Measurements from ENCODE around the gene ZDHHC11B.

ZDHHC11B gene

DNA sequence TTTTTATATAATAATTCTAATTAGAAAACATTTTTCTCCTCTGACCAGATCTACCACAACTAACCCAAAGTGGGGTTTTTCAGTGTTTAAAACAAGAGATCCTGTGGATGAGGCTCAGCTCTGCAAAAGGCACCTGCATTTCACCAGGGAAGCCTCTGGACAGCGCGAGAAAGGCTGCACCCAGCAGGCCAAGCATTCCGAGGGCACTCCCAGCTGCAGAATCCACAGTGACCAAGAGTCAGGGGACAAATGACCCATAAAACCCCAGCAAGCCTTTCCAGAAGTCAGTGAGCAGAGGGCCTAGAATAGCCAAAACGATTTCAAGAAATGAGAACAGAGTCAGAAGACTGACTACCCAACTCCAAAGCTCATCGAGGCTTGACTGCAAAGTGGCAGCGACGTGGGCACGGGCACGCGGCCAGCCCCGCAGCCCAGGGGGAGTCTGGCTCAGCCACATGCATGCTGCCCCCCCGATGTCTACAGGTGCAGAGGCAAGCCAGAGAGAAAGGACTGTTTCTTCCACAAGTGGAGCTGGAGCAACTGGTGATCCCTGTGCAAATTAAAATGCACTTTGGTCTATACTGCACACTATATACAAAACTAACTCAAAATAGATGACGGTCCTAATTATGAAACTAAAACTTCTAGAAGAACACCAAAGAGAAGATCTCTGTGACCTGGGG, 117.6 kb downstream of the ZDHHC11B start:
- Histone ChIP-seq H3K36me3 (ENCODE audit: insufficient read depth, low read length) (peaks cover 56% of the 10 kb centered on the region), H3K4me1 (ENCODE audit: insufficient read depth, low read length) (peaks cover 3% of the 10 kb centered on the region), H3K9me3 (ENCODE audit: low read length) (peaks cover 13% of the 10 kb centered on the region), H3K4me3 (ENCODE audit: low read length) (no peak overlapping the region), H2AFZ (ENCODE audit: low read depth, low read length) (no peak overlapping the region), H3K27me3 (ENCODE audit: insufficient read depth, low read length) (no peaks in the 10 kb centered on the region)

DNA sequence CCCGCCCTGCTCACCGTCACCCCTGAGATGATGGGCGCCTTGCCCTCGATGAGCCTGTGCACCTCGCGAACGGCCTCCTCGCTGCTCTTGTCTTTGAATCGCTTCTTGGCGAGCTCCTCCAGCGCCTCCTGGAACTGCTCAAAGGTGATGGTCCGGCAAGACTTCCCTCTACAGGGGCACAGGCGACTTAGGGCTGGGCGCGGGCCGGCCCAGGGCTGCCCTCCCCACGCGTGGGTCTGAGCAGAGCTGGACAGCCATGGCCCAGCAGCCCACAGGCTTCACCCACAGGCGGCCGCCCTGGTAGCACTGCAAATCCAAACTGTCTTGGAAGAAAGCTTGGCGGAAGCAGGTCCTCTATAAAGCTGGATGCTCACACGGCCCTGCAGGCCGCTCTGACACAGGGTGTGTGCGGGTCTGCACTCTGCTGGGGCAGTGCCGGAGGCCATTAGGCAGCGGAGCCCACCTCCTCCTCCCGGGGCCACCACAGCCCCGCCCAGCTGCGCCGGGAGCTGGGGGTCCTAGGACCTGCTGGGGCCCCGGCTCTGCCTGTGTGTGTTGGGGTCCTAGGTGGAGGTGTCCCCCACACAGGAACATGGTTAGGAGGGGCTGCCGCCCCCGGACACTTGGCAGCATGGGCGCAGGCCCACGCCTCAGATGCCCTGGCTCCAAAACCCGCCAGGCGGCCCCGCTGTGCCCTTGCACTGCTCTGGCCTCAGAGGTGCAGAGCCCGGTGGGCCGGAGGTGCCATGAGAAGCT, 118.4 kb downstream of the ZDHHC11B start:
- Histone ChIP-seq H3K4me1 (ENCODE audit: insufficient read depth, low read length) (no peaks in the 10 kb centered on the region), H3K9me3 (ENCODE audit: low read length) (peaks cover 19% of the 10 kb centered on the region), H3K27me3 (ENCODE audit: insufficient read depth, low read length) (no peaks in the 10 kb centered on the region), H2AFZ (ENCODE audit: low read depth, low read length) (no peak overlapping the region), H3K36me3 (ENCODE audit: insufficient read depth, low read length) (peaks cover 64% of the 10 kb centered on the region), H3K4me3 (ENCODE audit: low read length) (no peak overlapping the region)

DNA sequence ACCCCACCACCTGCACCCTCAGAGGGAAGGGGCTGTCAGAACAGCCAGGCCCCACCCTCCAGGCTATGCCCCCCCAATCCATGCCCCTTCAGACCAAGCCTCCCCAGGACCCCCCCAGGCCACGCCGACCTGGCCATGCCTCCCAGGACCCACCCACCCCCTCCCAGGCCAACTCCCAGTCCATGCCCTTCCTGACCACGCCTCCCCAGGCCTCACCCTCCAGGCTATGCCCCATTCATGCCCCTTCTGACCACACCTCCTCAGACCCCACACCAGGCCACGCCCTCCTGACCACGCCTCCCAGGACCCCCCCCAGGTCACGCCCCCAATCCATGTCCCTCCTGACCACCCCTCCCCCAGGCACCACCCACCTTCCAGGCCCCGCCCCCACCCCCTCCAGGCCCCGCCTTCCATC, 119.0 kb downstream of the ZDHHC11B start:
- Histone ChIP-seq H3K4me1 (ENCODE audit: insufficient read depth, low read length) (no peaks in the 10 kb centered on the region), H2AFZ (ENCODE audit: low read depth, low read length) (no peak overlapping the region), H3K36me3 (ENCODE audit: insufficient read depth, low read length) (peaks cover 68% of the 10 kb centered on the region), H3K27me3 (ENCODE audit: insufficient read depth, low read length) (no peaks in the 10 kb centered on the region), H3K4me3 (ENCODE audit: low read length) (no peak overlapping the region), H3K9me3 (ENCODE audit: low read length) (peaks cover 23% of the 10 kb centered on the region)

DNA sequence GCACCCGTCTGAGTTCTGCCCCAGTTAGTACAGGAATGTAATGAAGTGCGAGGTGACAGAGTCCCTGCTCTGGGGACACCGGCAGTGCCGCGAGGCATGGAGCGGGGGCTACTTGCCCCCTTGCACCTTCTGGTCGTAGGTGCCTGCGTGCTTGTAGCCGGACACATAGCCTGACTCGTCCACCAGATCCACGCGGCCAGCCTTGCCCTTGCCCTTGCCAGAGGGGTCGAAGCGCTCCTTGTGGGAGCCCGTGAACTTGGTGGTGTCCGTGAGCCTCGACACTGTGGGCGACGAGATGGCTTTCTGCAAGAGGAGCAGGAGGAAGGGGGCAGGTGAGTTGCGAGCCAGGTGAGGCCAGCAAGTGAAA, 119.6 kb downstream of the ZDHHC11B start:
- Histone ChIP-seq H3K4me3 (ENCODE audit: low read length) (no peak overlapping the region), H3K36me3 (ENCODE audit: insufficient read depth, low read length) (peaks cover 72% of the 10 kb centered on the region), H3K27me3 (ENCODE audit: insufficient read depth, low read length) (no peaks in the 10 kb centered on the region), H3K9me3 (ENCODE audit: low read length) (peaks cover 27% of the 10 kb centered on the region), H2AFZ (ENCODE audit: low read depth, low read length) (no peak overlapping the region), H3K4me1 (ENCODE audit: insufficient read depth, low read length) (no peaks in the 10 kb centered on the region)

DNA sequence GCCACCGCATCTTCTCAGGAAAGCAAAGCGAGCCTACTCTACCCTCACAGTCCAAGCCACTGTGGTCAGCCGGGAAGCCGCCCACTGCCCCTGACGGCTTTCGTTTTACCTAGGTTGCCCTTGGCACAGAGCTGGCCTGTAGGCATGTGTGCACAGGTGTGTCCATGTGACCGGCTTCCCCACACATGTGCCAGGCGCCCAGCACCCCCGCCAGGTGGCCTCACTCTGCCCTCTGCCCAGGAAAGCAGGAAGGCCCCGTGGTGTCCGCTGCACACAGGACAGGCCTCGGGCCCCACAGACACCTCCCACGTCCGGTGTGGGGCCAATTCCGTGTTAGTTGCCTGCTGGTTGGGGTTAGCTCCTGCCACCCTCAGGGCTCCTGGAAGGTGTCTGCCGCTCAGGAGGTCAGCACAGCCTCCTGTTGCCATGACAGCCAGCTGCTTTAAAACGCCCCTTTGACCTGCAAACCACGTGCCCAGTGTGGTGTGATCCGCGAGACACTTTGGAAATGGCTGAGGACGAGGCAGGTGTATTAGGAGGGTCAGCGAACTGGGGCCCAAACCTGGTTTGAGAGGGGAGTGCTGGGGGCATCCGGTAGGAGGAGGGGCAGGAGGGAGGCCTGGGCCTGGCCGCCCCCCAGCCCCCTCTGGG, 120.1 kb downstream of the ZDHHC11B start:
- Histone ChIP-seq H3K27me3 (ENCODE audit: insufficient read depth, low read length) (no peaks in the 10 kb centered on the region), H3K4me1 (ENCODE audit: insufficient read depth, low read length) (no peaks in the 10 kb centered on the region), H2AFZ (ENCODE audit: low read depth, low read length) (no peak overlapping the region), H3K9me3 (ENCODE audit: low read length) (peaks cover 32% of the 10 kb centered on the region), H3K4me3 (ENCODE audit: low read length) (no peak overlapping the region), H3K36me3 (ENCODE audit: insufficient read depth, low read length) (peaks cover 77% of the 10 kb centered on the region)

DNA sequence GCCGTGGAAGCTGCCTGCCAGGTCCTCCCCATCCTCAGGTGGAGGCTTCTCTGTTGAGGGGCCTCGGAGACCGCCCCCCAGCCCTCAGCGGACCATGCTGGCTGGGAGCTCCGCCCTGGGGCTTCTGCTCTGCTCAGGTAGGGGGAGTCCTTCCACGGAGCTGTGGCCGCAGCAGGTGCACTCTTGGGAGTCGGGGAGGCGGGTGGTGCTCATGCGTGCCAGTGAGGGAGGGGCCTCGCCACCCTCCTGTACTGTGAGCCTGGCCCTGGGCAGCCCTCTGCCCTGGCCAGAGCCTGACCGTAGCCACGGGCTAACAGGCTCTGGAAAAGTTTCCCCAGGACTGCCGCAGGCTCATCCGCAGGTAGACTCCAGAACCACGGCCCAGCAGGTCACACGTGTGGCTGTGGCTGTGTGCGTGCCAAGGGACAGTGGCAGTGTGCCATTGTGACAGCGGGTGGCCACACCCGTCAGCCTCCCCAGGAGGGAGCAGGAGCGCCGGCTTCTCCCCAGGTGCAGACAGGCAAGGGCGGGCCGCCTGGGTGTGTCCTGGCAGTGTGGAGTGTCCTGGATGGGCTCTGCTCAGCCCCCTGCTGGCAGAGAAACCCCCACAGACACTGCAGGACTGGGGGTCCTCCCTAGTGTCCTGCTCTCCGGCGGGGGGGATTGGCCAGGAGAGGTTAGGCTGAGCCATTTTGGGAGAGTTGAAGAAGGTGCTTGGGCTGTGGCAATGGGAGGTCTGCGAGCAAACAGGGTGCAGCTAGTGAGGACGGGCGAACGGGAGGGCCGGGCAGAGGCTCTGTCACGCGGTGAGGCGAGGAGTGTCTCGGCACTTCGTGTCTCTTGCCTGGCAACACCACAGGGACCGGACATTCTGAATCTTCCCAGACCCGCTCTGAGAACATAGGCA, 120.8 kb downstream of the ZDHHC11B start:
- peaks cover 81% of the 10 kb centered on the region for H3K36me3 ChIP-seq (ENCODE audit: insufficient read depth, low read length)
- no peaks in the 10 kb centered on the region for H3K27me3 ChIP-seq (ENCODE audit: insufficient read depth, low read length)
- no peak overlapping the region for H3K4me3 ChIP-seq (ENCODE audit: low read length)
- H3K4me1 ChIP-seq (ENCODE audit: insufficient read depth, low read length) = no peaks in the 10 kb centered on the region
- peaks cover 39% of the 10 kb centered on the region for H3K9me3 ChIP-seq (ENCODE audit: low read length)
- H2AFZ ChIP-seq (ENCODE audit: low read depth, low read length) = no peak overlapping the region

DNA sequence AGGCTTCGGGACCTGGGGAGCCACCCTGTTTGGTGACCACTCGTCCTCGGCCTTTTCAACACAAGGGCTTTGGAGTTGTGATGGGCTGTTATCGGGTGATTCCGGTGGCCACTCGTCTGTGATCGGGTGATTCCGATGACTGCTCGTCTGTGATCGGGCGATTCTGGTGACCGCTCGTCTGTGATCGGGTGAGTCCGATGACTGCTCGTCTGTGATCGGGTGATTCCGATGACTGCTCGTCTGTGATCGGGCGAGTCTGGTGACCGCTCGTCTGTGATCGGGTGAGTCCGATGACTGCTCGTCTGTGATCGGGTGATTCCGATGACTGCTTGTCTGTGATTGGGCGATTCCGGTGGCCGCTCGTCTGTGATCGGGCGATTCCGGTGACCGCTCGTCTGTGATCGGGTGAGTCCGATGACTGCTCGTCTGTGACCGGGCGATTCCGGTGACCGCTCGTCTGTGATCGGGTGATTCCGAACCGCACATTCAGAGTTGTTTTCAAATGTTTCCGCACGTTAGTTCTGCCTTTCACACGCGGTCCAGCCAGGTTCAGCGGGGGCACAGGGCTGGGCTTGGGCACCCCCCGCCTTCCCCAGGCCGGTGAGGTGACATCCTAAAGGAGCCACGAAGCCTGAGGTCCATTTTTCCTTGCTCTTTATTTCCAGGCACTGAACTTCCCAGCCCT, 121.6 kb downstream of the ZDHHC11B start:
- Histone ChIP-seq H3K27me3 (ENCODE audit: insufficient read depth, low read length) (no peaks in the 10 kb centered on the region), H3K36me3 (ENCODE audit: insufficient read depth, low read length) (peaks cover 84% of the 10 kb centered on the region), H3K4me1 (ENCODE audit: insufficient read depth, low read length) (no peaks in the 10 kb centered on the region), H3K9me3 (ENCODE audit: low read length) (peaks cover 42% of the 10 kb centered on the region), H2AFZ (ENCODE audit: low read depth, low read length) (no peak overlapping the region), H3K4me3 (ENCODE audit: low read length) (no peak overlapping the region)

DNA sequence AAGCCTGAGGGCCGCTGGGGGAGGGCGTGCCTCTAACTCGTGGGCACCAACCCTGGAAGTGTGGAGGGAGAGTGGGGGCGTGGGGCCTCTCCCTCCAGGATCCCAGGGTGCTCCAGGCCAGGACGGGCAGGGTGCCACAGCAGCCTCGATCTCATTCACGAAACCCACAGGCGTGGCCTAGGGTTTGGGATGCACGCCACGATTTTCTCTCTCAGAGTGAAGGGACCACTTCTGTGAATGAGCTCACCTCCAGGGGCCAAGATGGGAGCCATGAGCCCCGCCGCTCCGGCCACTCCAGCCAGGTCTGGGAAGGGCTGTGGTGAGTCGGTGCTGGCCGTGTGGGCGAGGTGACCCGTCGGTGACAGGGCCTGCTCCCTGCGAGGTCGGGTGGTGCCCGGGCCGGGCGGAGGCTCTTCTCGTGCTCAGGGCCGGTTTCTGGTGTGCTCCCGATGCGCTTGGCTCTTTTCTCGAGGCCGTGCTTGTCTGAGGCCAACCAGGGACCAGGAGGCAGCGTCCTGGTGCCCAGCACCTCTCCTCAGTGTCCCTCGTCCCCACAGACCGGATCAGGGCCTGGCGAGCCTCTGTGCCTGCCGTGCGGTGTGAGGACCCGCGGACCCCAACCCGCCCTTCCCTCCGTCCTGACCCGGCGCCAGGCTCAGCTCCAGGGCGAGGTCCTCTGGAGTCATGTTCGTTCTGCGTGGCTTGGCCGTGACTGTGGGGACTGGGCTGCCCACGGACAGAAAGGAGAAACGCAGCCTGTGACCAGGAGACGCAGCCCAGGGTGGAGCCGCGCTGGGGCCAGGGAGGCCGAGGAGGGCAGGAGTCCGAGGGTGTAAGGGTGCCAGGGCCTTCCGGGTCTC, 122.4 kb downstream of the ZDHHC11B start:
- Histone ChIP-seq H3K9me3 (ENCODE audit: low read length) (peaks cover 49% of the 10 kb centered on the region), H3K36me3 (ENCODE audit: insufficient read depth, low read length) (peaks cover 86% of the 10 kb centered on the region), H3K4me1 (ENCODE audit: insufficient read depth, low read length) (no peaks in the 10 kb centered on the region), H3K27me3 (ENCODE audit: insufficient read depth, low read length) (no peaks in the 10 kb centered on the region), H3K4me3 (ENCODE audit: low read length) (no peak overlapping the region), H2AFZ (ENCODE audit: low read depth, low read length) (no peak overlapping the region)

DNA sequence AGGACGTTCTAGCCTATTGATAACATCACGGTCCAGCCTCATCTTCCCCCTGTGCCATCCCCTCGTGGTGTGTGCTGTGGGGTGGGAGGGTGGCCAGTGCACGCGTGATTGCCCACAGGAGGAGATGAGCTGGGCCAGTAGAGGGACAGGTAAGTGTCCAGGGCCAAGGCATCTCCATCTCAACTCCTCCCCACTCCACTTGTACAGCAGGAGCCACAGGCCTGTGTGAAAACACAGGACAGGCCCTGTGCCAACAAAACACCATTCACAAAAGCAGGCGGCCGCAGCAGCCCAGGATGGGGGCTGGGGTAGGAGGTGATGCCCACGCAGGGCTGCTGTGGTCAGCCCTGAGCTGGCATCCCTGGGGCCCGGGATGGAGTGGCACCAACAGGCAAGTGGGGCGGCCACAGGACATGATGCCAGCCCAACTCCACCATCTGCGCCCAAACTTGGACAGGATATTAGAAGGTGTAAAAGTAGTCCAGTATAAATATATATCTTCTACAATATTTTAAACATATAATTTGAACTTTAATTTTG, 124.0 kb downstream of the ZDHHC11B start:
- no peak overlapping the region for H3K4me3 ChIP-seq (ENCODE audit: low read length)
- peaks cover 86% of the 10 kb centered on the region for H3K36me3 ChIP-seq (ENCODE audit: insufficient read depth, low read length)
- H3K9me3 ChIP-seq (ENCODE audit: low read length) = peaks cover 51% of the 10 kb centered on the region
- no peak overlapping the region for H2AFZ ChIP-seq (ENCODE audit: low read depth, low read length)
- no peaks in the 10 kb centered on the region for H3K4me1 ChIP-seq (ENCODE audit: insufficient read depth, low read length)
- H3K27me3 ChIP-seq (ENCODE audit: insufficient read depth, low read length) = no peaks in the 10 kb centered on the region

All from neuron (in vitro differentiated cells).